Kidney (tissue), 14 donors: Measurements from ENCODE around the gene CRHR1. TPM values are rescaled to one million over a fixed set of nuclear protein-coding genes. Genes with fewer than 3 reads are reported as not detected.

Experiments used
- DNase-seq, 5 donors: peaks; one replicate each; pipeline ENCODE4 v3.0.0-alpha.2; 2013 to 2020
- FAIRE-seq: peaks from 2 replicates; lab custom pipeline; 2012; peaks lifted over from hg19 to GRCh38; lab: Jason Lieb, UNC
- H3K27ac ChIP-seq, 2 donors: one replicate each; pipeline ENCODE4 v1.7.0; 2013; ENCODE audit warnings: low read depth in 2 of 2, low read length in 2 of 2, inconsistent platforms in 1 of 2
- H3K27me3 ChIP-seq: one replicate; pipeline ENCODE4 v1.7.1; 2013; ENCODE audit warnings: low read length, inconsistent platforms; ENCODE audit not compliant: control insufficient read depth, insufficient read depth
- H3K36me3 ChIP-seq, 3 donors: one replicate each; pipeline versions ENCODE4 v1.7.0 to v1.7.1; 2013; ENCODE audit warnings: low read length in 3 of 3, control low read depth in 1 of 3, inconsistent platforms in 1 of 3; ENCODE audit not compliant: insufficient read depth in 3 of 3, control insufficient read depth in 2 of 3
- H3K4me1 ChIP-seq, 3 donors: one replicate each; pipeline versions ENCODE4 v1.7.0 to v1.7.1; 2013; ENCODE audit warnings: low read length in 3 of 3, inconsistent platforms in 1 of 3, low read depth in 1 of 3; ENCODE audit not compliant: control insufficient read depth in 2 of 3, insufficient read depth in 2 of 3
- H3K4me3 ChIP-seq, 3 donors: one replicate each; pipeline versions ENCODE4 v1.7.0 to v1.8.1; 2013; ENCODE audit warnings: low read length in 3 of 3, control low read depth in 1 of 3, inconsistent platforms in 1 of 3
- H3K9ac ChIP-seq, 3 donors: one replicate each; pipeline versions ENCODE4 v1.7.0 to v1.7.1; 2013; ENCODE audit warnings: low read length in 3 of 3, control low read depth in 1 of 3, inconsistent platforms in 1 of 3
- H3K9me3 ChIP-seq, 3 donors: one replicate each; pipeline versions ENCODE4 v1.7.0 to v1.7.1; 2013; ENCODE audit warnings: low read length in 3 of 3, control low read depth in 1 of 3, inconsistent platforms in 1 of 3; ENCODE audit not compliant: control insufficient read depth in 2 of 3, insufficient read depth in 1 of 3
- intact Hi-C: fragments of 100-400 bp; cut with DNase I; formaldehyde crosslinking; loops from one replicate; pipeline ENCODE4 v1.11.1; 2022
- polyA plus RNA-seq: library from polyadenylated mRNA; stranded (reverse); fragments of 350-450 nt; fragmentation: Illumina TruSeq; extraction: RNeasy Lipid Tissue Mini Kit (QIAGEN cat#74804); gene quantifications from one replicate; pipeline ENCODE4 v1.2.3, GENCODE V29; 2014; ENCODE audit warnings: low read depth, low replicate concordance; ENCODE audit not compliant: insufficient read depth
- total RNA-seq: library from RNA; stranded (reverse); fragmentation: NEBNext Ultra II Directional; extraction: Animal tissue kit (Norgen Biotek cat#: 25700); gene quantifications from one replicate; pipeline ENCODE4 v1.2.1, GENCODE V29; 2021
- TF ChIP-seq, protein P1 (sequence below): IDR thresholded peaks from 3 replicates; pipeline ENCODE4 v1.5.1; 2012; ENCODE audit warnings: mild to moderate bottlenecking, moderate library complexity, borderline replicate concordance; ENCODE audit not compliant: insufficient read depth; ENCODE audit errors: extremely low read depth
- donor health status: control.
- donor health status: control.
- donor health status: control.
- donor health status: control.
- donor health status: control.
- donor health status: DM: yes; HTN: yes; CAD: no.
- donor health status: Normal renal cell carcinoma (clear cell type).

Gene CRHR1
- total and polyA plus RNA-seq, 2 donors from 2014 or later: not detected

DNA sequence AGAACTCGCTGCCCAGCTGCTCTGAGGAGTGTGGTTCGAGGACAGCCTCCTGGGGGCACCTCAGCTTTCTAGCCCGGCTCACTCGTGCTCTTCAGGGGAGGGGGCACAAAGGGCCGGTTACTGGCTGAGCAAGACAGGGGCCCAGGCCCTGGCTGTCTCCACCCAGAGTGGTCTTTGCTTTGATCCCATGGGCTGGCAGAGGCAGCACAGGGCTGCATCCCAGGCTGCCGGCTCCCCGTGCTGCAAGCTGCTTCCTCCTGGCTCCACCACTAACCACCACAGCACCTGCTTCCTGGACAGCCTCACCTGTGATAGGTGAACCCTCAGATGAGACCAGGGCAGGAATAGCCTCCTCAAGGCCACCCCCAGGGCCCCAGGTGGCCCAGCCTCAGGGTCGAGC, 67.3 kb downstream of the CRHR1 start:
- FAIRE-seq: no peak
- no peaks in the 10 kb centered on the region for H3K36me3 ChIP-seq
- H3K27ac ChIP-seq: no peak overlapping the region
- TF ChIP-seq, protein P1, sequence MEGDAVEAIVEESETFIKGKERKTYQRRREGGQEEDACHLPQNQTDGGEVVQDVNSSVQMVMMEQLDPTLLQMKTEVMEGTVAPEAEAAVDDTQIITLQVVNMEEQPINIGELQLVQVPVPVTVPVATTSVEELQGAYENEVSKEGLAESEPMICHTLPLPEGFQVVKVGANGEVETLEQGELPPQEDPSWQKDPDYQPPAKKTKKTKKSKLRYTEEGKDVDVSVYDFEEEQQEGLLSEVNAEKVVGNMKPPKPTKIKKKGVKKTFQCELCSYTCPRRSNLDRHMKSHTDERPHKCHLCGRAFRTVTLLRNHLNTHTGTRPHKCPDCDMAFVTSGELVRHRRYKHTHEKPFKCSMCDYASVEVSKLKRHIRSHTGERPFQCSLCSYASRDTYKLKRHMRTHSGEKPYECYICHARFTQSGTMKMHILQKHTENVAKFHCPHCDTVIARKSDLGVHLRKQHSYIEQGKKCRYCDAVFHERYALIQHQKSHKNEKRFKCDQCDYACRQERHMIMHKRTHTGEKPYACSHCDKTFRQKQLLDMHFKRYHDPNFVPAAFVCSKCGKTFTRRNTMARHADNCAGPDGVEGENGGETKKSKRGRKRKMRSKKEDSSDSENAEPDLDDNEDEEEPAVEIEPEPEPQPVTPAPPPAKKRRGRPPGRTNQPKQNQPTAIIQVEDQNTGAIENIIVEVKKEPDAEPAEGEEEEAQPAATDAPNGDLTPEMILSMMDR: no peak
- no peak for DNase-seq
- H3K9ac ChIP-seq: no peak overlapping the region
- no peaks in the 10 kb centered on the region for H3K9me3 ChIP-seq
- H3K27me3 ChIP-seq: no peaks in the 10 kb centered on the region
- intact Hi-C loops: no loop called here
- no peaks in the 10 kb centered on the region for H3K4me1 ChIP-seq
- no peak overlapping the region for H3K4me3 ChIP-seq

DNA sequence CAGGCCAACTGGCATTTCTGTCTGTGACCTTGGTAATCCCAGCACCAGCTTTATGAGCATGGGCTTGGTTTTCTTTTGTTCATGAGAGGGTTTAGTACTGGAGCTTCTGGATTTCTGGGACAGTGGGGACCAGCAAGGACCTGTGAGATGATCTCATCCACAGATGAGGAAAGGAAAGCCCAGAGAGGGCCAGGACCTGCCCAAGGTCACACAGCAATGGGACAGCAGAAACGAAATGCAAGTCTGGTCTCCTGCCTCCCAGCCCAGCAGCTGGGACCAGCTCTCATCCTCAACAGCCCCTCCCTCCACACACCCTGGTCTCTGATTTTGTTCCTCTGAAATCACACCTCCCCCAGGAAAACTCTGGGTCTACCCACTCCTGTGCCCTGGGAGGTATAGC, 67.8 kb downstream of the CRHR1 start:
- FAIRE-seq (no peak), DNase-seq (no peak)
- no peaks in the 10 kb centered on the region for H3K4me1 ChIP-seq
- no peaks in the 10 kb centered on the region for H3K27me3 ChIP-seq
- H3K27ac ChIP-seq: no peak overlapping the region
- no peak overlapping the region for H3K4me3 ChIP-seq
- no peak overlapping the region for H3K9ac ChIP-seq
- TF ChIP-seq, protein P1: no peak
- intact Hi-C loops: no loop called here
- H3K9me3 ChIP-seq: no peaks in the 10 kb centered on the region
- H3K36me3 ChIP-seq: no peaks in the 10 kb centered on the region

- DNase-seq (peak in 3 of 5 donors; percentile 54 to 83 (median 67)), FAIRE-seq (no peak)
- TF ChIP-seq, protein P1: peak; percentile 83
- no peaks in the 10 kb centered on the region for H3K4me1 ChIP-seq
- H3K27ac ChIP-seq: no peak overlapping the region
- H3K9ac ChIP-seq: no peak overlapping the region
- intact Hi-C loops: no loop called here
- H3K4me3 ChIP-seq: no peak overlapping the region
- H3K27me3 ChIP-seq: no peaks in the 10 kb centered on the region
- H3K36me3 ChIP-seq: no peaks in the 10 kb centered on the region
- no peaks in the 10 kb centered on the region for H3K9me3 ChIP-seq
Observed at GRCh38 chr17:45852535-45853297, 68.6 kb downstream of the CRHR1 start.
